Measurements from ENCODE around the gene TRAPPC2. TPM values are rescaled to one million over a fixed set of nuclear protein-coding genes. Genes with fewer than 3 reads are reported as not detected.
"Not testable (repeated sequence)": the region's sequence is repeated elsewhere in the genome, so short reads cannot be mapped to it uniquely, and the experiment has no call there.

Gene TRAPPC2
- polyA plus RNA-seq, 5 donors = 17.0 to 22.3 (median 17.8) TPM

GRCh38 chrX:13750204-13750603 is 15.8 kb upstream of the TRAPPC2 start:
- DNase-seq = no peak

GRCh38 chrX:13748486-13748885 is 14.1 kb upstream of the TRAPPC2 start:
- DNase-seq = no peak

- DNase-seq = no peak
Measured at GRCh38 chrX:13747836-13748235, 13.4 kb upstream of the TRAPPC2 start.

DNA sequence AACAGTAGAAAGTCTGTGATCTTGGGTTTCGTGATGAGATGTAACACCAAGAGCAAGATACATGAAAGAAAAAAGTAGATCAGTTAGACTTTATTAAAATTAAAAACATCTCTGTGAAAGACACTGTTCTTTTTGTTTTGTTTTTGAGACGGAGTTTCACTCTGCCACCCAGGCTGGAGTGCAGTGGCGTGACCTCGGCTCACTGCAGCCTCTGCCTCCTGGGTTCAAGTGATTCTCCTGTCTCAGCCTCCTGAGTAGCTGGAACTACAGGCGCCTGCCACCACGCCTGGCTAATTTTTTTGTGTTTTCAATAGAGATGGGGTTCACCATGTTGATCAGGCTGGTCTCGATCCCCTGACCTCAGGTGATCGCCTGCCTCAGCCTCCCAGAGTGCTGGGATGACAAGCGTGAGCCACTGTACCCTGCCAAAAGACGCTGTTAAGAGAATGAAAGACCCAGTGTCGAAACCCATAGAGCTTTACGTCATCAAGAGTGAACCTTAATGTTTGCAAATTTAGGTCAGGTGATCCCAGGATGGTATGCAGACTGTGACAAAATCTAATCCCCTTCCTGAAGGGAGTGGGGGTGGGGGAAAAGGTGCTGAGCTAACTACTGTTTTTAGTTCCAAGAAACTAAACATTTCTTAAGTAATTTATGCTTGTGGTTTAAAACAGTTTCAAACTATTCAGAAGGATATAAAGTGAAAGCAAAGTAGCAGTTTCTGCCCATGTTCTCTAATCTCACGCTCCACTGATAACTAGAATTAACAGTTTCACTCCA is 8.2 kb upstream of the TRAPPC2 start:
- DNase-seq = no peak

- no peak for DNase-seq
Measured at GRCh38 chrX:13741695-13742094, 7.3 kb upstream of the TRAPPC2 start.

- DNase-seq = no peak
Measured at GRCh38 chrX:13733506-13733905, 914 bp downstream of the TRAPPC2 start.

GRCh38 chrX:13732246-13733067 is 2.0 kb downstream of the TRAPPC2 start:
- no peak for DNase-seq

DNA sequence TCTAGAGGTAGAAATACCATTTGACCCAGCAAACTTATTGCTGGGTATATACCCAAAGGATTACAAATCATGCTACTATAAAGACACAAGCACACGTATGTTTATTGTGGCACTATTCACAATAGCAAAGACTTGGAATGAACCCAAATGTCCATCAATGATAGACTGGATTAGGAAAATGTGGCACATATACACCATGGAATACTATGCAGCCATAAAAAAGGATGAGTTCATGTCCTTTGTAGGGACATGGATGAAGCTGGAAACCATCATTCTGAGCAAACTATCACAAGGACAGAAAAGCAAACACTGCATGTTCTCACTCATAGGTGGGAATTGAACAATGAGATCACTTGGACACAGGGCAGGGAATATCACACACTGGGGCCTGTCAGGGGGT is 3.9 kb downstream of the TRAPPC2 start:
- DNase-seq = not testable (repeated sequence)

- not testable (repeated sequence) for DNase-seq
Measured at GRCh38 chrX:13726583-13726982, 7.8 kb downstream of the TRAPPC2 start.

DNA sequence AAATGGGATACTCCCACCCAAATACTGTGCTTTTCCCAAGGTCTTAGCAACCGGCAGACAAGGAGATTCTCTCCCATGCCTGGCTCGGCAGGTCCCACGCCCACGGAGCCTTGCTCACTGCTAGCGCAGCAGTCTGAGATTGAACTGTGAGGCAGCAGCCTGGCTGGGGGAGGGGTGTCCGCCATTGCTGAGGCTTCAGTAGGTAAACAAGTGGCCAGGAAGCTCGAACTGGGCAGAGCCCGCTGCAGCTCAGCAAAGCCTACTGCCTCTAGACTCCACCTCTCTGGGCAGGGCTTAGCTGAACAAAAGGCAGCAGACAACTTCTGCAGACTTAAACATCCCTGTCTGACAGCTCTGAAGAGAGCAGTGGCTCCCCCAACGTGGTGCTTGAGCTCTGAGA is 9.5 kb downstream of the TRAPPC2 start:
- DNase-seq = not testable (repeated sequence)

DNA sequence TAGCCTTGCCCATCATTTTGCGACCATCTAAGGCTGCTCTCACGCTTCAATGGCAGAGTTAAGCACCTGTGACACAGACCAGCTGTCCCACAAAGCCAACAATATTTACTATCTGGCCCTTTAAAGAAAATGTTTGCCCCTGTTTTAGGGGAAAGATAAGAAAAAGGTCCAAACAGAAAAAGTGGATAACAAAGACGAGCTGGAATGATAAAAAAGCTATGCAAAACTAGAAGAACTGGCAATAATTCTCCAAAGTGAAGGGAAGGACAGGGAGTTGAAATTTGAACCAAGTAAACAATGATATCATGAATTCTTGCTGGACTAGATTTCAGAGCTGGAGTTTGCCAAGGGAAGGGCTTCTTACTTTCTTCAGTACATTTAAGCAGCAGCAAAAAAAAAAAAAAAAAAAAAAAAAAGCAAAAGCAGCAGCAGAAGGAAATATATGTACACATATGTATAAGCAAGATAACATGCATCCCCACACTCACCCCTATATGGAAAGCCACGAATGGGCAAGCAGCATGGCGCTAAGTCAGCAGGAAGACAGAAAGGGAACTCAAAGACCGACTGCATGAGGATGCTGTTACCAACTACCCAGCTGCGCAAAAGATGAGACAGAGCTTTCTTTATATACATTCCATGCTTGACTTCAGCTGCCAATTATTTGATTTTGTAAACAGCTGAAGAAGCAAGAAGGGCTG is 12.5 kb downstream of the TRAPPC2 start:
- DNase-seq = peak; percentile 16 to 31

DNA sequence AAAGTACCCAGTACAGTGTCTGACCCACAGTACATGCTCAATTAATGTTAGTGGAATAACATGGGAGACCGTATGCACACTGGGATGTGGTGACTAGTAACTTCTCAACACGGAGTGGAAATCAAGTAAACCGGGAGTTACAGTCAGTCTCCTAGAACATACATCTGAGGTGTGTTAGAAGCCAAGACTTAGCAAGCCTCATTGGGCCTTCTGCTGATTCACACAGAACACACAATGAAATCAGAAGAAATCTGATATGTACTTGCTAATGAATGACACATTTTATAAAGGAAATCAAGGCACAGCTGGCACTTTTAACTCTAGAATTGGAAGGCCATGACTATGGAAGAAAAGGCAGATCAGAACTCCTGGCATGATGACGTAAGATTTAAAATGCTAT is 13.0 kb downstream of the TRAPPC2 start:
- no peak for DNase-seq

DNA sequence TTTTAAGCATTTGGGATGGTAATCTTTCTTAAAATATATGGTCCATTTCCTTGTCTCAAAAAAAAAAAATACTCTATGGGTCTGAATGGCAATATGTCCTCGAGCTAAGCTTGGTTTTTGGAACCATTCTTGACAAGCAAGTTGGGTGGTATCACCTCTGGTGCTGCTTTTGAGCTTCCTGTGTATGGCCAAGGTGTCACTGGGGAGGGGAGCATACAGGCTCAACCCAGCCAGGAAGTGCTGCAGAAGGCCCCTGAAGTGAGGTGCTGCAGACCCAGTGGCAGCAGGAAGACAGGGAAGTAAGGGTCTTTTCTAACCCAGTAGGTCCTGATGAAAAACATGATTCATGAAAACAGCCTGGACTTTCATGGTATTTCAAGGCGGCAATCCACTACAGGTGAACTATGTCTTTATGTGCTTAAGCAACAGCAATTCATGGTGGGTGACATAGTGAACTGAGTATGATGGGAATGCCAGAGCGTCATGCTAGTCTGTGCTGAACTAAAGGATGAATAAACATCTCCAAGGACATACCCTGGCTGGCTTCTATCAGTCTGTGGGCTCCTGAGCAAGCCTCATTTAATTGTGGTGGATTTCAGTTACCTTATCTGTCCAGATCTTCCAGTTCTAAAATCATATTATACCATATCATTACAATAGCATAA is 15.1 kb downstream of the TRAPPC2 start:
- no peak for DNase-seq

GRCh38 chrX:13717700-13718472 is 16.5 kb downstream of the TRAPPC2 start:
- DNase-seq = no peak

DNA sequence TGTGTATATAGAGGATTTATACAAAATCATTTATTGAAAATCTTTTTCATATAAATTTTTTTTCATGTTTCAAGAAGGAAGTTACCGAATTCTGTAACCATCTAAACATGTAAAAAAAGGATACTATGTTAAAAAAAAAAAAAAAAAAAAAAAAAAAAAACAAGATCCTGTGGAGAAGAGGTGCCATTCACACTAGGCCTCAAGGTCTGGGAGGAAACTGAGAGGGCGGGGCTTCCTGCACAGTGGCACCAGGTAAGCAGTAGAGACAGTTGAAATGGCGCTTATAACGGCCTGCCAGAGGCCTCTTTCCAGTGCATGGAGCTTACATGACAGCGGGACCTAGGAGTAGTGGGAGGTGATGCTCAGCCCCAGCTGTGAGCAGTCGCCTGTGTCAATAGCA is 17.5 kb downstream of the TRAPPC2 start:
- DNase-seq = no peak

- DNase-seq = no peak
Measured at GRCh38 chrX:13716455-13716854, 18.0 kb downstream of the TRAPPC2 start.

DNA sequence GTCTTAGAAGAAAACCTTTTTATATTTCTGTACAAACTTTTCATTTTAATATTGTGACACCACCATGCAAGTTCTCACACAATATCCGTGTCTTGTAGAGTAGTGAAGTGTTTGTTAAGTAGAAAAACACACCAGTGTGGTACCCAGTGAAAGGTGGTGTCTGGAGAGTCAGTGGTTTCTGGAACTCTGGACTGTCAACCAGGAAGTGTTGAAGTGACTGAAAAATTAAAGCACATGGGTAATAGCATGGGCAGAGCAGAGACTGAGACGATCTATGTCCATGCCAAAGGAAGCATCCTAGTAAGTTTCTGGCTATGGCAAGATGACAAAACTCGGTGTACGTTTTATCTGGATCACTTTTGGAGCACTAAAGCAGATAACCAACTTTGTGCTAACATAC is 23.3 kb downstream of the TRAPPC2 start:
- DNase-seq = no peak

DNA sequence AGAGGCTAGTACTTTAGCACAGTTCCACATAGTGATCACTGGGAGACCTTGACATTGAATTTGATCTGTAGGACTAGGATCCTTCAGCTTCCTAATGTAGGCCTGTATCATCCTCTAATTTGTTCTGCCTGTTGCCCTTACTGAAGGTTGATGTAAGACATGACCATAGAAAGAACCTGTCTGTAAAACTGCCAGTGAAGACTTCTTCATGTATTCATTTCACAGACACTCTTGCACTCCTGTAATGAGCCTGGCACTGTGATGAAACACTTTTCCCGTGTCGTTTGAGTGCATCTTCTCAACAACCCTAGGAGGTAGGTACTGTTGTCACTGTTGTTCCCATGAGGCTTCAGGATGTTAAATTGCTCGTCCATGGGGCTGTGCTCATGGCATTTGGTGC is 30.8 kb downstream of the TRAPPC2 start:
- DNase-seq = no peak

DNA sequence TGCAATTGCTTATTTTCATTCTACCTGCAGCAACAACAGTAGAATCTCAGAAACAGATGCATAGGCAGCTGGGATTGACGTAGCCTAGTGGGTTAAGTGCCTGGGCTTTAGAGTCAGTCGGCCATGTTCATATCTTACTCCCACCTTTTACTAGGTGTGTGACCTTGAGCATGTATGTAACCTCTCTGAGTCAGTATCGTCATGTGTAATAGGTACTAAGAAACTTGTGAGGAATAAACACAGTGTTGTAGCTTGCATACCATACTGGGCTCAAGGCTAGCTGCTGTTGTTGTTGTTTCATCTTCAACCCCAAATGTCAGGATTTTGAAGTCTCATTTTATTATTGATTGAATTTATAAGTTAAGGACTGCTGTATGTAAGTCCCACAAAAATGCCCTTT is 31.3 kb downstream of the TRAPPC2 start:
- no peak for DNase-seq

DNA sequence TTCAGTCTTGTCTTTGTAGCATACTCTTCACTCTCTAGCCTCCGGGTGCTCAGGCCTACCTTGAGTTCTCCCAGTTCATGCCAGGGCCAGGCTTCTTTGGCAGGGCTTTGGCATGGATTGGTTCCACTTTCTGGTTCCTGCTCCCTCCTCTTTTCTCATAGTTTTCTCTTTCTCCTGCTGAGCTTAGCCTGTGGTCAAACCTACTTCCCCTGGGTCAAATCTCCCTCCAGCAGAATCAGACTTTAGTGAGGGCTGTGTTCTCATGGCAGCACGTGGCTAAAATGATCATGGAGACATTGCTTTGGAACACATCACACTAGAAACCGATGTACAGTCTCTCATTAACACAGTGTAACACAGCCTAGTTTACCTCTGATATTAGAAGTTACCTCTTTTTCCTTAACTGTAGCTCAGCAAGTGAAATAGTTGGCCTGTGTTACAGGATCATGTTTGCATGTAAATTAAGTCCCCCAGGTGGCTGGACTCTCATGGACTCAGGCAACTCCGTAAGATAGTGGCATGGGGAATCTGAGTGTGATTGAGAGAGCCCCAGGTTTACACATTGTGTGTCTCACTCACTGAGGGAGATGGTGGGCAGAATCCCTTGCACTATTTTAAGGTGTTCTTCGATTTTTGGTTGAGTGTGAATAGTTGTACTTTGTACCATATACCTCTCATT is 32.2 kb downstream of the TRAPPC2 start:
- DNase-seq = no peak

DNA sequence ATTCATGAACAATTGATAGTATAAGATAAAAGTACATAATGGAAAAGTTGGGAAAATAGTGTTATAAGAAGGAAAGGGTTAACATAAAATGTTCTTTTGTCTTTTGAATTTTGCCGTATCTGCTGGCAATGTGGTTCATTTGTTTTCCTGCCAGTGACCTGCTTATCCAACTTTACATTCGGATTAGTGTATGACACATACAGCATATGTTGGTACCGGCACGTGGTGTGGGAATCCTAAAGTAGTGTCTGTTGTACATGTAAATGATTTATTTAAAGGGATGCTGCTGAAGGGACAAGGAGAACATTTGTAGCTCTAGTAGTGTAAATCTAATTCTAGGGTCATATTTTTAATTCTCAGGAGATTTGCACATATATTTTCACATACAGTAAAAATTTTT is 34.0 kb downstream of the TRAPPC2 start:
- no peak for DNase-seq

Data from right lung (tissue), 5 donors.